GM18498 (cell line): ENCODE results near the gene BEGAIN.

Source experiments
- ATAC-seq: cut with Tn5 transposase; IDR thresholded peaks from one replicate; pipeline ENCODE4 v1.9.1; 2021; ENCODE audit warnings: mild to moderate bottlenecking, moderate library complexity; ENCODE audit not compliant: unreplicated experiment

Gene BEGAIN

DNA sequence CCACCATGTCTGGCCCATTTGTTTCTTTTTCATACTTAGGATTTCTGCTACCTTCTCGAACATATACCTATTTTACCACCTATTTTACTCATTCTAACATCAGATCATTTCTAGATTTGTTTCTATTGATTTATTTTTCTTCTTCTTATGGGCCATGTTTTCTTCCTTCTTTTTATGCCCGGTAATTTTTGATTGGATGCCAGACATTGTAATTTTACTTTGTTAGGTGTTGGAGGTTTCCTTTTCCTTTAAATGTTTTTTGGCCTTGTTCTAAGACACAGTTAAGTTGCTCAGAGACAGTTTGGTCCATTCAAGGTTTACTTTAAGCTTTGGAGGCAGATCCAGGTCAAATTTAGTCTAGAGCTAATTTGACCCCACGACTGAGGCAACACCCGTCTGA, 14.7 kb upstream of the BEGAIN start:
- ATAC-seq, result no peak

GRCh38 chr14:100601064-100601463, 13.8 kb upstream of the BEGAIN start:
- no peak for ATAC-seq

- no peak for ATAC-seq
These were observed 12.8 kb upstream of the BEGAIN start for GRCh38 chr14:100599981-100600380.

DNA sequence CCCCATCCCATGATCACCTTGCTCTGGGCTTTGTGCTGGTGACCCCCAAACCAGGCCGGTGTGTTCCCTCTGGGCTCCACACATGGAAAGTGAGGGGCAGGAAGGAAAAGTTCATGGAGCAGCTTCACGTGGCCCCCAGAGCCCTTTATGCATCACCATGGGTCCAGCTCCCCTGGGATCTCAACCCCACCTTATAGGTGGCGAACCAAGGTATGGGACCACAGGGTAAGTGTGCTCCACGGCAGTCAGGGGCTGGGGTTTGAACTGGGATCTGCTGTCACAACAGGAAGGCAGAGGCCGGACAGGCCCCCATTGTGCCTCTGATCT, 7.4 kb upstream of the BEGAIN start:
- no peak for ATAC-seq

DNA sequence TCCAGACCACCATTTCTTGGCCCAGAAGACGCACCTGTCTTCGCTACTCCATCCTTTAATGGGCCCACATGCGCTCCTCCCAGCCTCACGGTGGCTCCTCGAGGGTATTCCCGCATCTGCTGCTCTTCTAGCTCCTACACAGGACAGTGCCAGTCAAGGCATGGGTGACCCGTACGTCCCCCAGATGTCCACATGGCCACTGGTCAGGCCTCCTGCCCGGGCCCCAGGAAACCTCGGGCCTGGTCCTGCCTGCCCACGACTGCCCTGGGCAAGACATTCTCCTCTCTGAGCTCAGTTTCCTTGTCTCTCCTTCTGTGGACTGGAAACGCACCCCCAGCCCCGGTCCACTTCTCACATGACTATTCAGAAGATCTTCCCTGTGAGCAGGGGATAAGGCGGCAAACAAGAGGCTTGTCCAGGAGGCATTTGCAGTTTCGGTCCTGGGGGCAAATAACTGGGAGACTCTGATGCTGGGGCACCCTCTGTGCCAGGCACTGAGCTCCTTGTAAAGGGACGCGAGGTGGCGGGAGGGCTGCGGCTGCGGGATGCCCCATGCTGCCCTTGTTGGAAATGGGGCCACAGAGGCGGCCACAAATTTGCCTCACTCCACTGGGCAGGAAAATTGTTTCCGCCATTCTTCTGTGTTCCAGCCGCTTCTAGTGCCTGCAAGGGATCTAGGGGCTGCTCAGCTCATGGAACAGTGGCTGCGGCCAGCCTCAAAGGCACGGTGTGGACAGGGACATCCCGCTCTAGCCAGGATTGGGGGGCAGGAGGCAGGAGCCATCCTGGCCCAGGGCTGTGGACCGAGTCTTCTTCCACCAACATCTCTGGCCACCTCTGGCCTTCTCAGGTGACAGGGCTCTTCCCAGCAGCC, 6.8 kb upstream of the BEGAIN start:
- ATAC-seq, result no peak

GRCh38 chr14:100592972-100593371, 5.8 kb upstream of the BEGAIN start:
- no peak for ATAC-seq

GRCh38 chr14:100592461-100592891, 5.3 kb upstream of the BEGAIN start:
- no peak for ATAC-seq

GRCh38 chr14:100591453-100592371, 4.5 kb upstream of the BEGAIN start:
- no peak for ATAC-seq

- ATAC-seq, result no peak
These were observed 3.7 kb upstream of the BEGAIN start for GRCh38 chr14:100590726-100591452.

DNA sequence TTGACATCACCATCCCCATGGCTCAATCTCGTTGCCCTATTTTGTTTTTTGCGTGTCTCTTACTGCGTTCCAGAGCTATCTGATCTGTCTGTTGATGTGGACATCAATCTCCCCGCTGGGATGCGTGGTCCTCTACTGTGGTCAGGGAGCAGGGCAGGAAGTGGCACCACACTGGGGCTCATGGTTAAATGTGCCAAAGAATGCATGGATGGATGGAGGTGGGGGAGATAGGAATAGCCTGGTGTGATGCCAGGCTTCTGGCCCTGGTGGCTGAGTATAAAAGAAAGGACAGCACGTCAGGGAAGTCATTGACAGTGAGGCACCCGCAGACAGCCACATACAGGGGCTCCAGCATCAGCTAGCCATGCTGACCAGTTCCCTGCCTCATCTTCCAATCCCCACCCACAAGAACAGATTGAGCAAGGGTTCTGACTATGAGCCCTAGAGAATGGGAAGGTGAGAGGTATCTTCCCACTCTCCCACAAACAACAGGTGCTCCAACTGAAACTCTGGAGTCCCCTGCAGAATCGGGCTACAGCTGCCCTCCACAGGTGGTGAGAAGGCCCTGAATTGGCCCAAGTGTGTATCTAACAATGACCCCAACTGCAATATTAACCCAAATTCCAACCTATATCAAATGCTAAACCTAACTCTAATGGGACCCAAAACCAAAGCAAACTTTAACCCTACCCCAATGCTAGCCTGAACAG, 2.7 kb upstream of the BEGAIN start:
- no peak for ATAC-seq

DNA sequence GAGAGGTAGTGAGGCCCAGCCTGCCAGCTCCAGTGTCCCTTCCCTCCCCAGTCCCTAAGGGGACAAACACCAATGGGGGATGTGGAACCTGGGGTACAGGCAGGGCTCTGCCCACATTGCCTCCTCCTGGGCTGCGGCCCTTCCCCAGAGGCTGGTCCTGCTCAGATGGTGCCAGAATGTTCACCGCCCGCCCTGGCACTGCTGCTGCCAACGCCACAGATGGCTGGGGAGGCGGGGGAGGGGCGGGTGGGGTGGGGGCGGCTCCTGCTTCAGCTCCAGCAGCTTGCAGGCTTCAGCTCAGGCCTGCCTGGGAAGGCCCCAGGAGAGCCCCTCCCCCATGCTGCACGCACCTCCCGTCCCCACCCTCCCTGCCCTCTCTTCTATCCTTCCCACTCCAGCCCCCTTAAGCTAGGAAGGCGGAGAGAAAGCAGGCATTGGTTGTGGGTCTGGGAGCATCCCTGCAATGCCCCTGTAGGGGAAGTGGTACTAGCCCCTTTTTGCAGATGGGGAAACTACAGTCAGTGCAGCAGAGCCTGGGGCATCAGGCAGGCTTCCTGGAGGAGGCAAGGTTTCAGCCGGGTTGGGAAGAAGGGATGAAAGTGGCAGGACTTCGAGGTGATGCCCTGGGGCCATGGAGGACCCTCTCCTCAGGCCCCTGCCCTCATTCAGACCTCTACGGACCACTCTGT, 2.0 kb upstream of the BEGAIN start:
- ATAC-seq, result no peak

DNA sequence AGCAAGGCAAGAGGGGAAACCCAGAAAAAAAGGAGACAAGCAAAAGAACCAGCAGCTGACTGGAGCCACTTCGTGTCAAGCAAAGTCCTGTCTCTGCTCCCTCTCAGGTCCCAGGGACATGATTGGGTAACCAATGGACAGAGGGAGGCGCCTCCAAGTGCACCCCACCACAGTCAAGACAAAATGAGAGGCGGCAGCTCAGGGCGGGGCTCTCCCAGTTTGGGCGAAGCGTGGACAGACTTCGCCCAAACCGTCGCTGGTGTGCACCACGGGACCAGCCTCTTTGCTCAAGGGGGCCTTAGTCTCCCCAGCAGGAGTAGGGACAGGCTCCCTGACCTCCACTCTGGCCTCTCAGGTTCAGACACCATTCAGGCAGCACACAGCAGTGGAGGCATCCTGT, 1.5 kb upstream of the BEGAIN start:
- no peak for ATAC-seq

- no peak for ATAC-seq
These were observed 670 bp upstream of the BEGAIN start for GRCh38 chr14:100587763-100588411.

GRCh38 chr14:100586403-100587085, 673 bp downstream of the BEGAIN start:
- ATAC-seq, result no peak

DNA sequence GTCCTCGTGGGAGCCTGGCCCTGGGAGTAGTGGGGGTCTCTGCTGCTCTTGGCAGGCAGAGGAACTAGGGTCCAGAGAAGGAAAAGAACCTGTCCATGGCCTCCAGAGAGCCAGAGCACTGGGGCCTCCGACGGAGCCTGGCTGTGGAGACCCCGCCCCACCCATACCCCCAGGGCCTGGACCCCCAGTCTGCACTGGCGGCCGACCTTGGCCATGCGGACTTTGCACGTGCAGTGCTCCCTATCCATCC, 1.1 kb downstream of the BEGAIN start:
- no peak for ATAC-seq

DNA sequence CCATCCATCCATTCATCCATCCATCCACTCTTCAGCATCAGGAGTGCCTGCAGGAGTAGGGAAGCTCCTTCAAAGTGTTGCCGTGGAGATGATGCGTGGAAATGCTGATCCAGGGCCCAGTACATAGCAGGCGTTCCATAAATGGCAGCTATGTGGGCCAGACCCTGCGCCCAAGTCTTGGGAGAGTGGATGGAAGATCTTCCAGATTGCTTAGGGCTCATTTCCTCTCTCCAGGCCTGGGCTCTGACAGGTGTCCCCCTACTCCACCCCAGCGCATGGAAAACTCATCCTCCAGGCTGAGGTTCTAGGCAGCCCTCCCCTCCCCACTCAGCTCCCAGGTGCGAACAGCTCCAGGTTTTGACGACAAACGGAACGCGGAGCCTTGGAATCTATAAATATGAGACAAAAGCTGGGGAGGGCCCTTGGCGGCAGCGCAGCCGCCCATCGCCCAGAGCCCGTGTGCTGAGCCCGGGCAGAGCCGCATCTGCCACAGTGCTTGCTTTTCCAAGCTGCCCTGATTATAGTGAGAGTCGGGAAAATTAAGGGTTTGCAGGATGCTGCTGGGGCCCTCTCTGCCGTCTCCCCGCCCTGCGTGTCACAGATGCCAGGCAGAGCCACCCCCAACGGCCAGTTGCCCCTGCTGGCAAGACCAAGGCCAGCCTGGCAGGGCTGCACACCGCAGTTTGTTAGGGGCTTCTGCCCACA, 1.6 kb downstream of the BEGAIN start:
- ATAC-seq, result no peak

- no peak for ATAC-seq
These were observed 2.9 kb downstream of the BEGAIN start for GRCh38 chr14:100584056-100585031.

GRCh38 chr14:100583245-100583644, 4.0 kb downstream of the BEGAIN start:
- ATAC-seq, result no peak
